NCI-H2081 (cell line): ENCODE results near the gene P4HA2.

Source experiments
- DNase-seq, 2 experiments: peaks; one replicate each; lab custom pipeline; 2025; lab: John Stamatoyannopoulos, UW

P4HA2 gene

GRCh38 chr5:132264546-132265335, 37.1 kb upstream of the P4HA2 start:
- DNase-seq, result no peak

- no peak for DNase-seq
These were observed 36.1 kb upstream of the P4HA2 start for GRCh38 chr5:132263548-132264261.

GRCh38 chr5:132262882-132263547, 35.4 kb upstream of the P4HA2 start:
- no peak for DNase-seq

- no peak for DNase-seq
These were observed 34.5 kb upstream of the P4HA2 start for GRCh38 chr5:132261881-132262845.

GRCh38 chr5:132260714-132261551, 33.3 kb upstream of the P4HA2 start:
- no peak for DNase-seq

- no peak for DNase-seq
These were observed 32.4 kb upstream of the P4HA2 start for GRCh38 chr5:132260051-132260450.

DNA sequence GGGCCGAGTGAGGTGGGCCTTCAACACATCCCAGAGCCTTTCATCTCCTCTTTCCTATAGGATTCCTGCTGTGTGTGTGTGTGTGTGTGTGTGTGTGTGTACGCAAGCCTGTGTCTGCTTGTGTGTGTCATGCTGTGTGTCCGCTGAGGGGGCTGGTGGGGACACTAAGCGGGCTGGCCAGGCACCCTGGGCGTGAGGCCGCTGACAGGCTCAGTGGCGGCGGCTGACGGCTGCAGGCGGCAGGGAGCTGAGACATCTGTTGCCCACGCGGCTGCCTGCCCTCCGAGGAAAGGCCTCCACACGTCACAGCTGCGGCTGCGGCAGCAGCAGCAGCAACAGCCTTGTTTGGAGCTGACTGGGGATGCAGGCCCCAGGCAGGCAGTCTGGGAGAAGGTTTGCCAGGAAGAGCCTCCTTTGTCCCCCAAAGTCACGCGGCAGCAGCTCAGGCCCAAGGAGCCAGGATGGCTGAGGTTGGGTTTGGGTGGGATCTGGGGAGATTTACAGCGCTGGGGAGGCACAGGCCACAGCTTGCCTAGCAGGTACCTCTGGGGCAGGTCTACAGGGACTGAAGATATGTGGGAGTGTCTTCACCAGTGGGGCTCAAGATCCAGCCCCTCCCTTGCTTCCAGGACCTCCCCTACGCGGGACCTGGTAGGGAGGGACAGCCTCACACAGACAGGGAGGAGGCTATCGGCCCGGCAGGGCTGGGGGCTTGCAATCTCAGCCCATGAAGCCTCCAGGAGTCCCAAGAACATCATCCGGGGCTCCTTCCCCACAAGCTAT, 31.6 kb upstream of the P4HA2 start:
- no peak for DNase-seq

DNA sequence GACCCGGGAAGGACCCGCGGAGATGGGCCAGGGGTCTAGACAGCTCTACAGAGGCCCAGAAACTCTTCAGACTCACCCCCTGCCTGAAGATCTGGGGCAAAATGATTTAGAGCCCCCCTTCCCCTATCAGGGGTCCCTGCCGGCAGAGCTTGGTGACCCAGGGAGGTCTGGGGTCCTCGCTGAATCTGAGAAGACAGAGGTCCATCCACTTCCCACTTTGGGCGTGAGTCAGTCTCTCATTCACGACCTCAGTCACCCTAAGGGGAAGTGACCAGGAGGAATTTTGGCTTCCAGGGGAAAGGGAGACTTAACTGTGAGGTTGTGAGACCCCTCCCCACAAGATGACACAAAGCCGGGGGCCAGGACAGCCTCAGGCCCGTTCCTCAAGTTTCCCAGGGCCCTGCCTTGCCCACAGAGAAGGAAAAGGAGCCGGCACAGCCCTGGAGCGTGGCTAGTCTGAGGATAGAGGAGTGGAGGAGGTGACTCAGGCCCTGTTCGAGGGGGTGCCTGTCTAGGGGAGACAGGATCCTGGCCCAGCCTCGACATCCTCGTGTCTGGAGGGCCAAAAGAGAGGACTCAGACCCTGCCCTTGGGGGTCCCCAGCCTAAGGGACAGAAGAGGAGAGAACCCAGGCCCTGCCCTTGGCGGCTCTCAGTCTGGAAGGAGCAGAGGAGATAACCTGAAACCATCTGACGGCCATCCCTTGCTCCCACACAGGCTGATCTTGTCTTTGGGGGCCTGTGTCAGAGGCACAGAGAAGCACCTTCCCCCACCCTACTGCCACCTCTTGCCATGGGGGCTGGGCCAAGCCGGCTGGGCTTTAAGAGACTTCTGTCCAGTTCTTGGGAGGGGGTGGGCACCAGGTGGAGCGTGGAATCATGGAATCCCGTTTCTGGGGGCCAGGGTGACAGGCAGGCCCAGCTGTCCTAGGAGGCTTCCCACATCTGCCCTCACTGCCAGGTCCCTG, 30.7 kb upstream of the P4HA2 start:
- DNase-seq, result no peak

- no peak for DNase-seq
These were observed 29.8 kb upstream of the P4HA2 start, which contains the start of gene PDLIM4 for GRCh38 chr5:132257131-132258101. TSS of gene PDLIM4 (plus strand) at chr5:132257696. CDS start at chr5:132257735, 39 bp downstream.

- no peak for DNase-seq
These were observed 29.1 kb upstream of the P4HA2 start for GRCh38 chr5:132256783-132257130.

DNA sequence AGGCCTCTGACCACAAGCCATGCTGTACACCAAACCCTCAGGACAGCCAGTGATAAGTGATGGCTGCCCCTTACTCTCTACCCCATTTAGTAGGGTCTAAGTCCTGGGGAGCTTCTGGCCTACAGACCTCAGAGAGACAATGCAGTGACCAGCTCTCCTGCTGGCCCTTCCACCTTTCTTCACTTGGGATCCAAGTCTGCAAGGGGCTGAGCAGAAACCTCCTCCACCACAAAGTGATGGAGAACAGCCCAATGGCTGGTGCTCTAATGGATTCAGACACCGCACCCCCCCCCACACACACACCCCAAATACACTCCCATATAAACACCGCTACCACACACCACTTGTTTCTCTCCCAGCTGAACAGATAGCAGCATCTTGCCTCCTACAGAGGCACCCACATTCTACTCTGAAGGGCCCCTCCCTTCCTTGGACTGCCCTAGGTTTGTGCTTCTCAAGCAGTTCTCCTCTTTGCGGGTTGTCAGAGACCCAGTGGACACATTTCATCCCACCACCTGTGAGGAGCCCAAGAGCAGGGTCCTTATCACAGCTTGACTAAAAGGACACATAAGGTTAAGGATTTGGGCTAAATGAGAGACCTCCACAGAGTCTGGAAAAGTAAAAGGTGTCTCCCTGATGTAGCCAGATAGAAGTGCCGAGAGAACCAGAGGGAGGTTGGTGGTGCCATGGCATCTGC, 28.6 kb upstream of the P4HA2 start:
- DNase-seq, result no peak

- DNase-seq, result no peak
These were observed 26.8 kb upstream of the P4HA2 start for GRCh38 chr5:132254321-132254977.

DNA sequence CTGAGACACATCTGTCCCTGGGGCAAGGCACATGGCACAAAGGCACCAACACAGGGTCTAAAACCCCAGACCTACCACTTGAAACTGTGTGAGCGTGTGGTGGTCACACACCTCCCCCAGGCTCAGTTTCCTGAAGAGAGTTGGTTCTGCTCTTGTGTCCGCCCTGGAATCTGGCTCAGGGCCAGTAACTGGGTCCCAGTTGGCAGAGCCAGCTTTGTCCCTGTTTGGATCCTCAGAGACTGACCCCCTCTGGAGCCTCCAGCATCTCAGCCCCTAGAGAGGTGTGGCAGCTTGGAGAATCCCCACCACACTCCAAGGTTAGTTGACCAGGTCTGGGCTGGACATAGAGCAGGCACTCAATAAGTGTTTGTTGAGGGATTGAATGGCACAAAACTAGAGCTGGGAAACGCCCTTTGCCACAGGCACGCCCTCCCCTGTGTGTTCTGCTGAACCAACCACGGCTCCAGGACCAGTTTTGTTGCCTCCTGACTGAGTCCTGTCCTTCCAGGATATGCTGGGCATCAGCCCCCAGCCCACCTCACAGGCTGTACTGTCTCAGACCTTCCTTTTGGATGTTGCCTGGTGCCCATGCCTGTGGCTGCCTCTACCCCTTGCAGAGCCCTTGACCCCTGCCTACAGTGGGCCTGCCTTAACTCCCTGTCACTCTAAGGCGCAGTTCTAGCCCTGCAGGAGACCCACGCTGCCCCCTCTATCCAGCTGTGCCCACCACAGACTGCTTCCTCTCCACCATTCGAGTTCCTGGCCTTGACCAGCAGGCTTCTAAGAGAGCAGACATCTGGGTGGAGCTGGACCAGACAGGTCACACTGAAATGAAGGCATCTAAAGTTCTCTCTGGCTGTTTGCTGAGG, 26.0 kb upstream of the P4HA2 start:
- DNase-seq, result no peak

GRCh38 chr5:132253008-132253441, 25.4 kb upstream of the P4HA2 start:
- no peak for DNase-seq

GRCh38 chr5:132251220-132251725, 23.6 kb upstream of the P4HA2 start:
- DNase-seq, result no peak
